ENCODE results near the gene SLC7A1. TPM values are rescaled to one million over a fixed set of nuclear protein-coding genes. Genes with fewer than 3 reads are reported as not detected.
"Not testable (repeated sequence)": the region's sequence is repeated elsewhere in the genome, so short reads cannot be mapped to it uniquely, and the experiment has no call there.

Gene SLC7A1
- total RNA-seq (10 to 100 TPM; 11.8 to 21.3 (median 15.9) TPM), polyA plus RNA-seq (10 to 100 TPM in 1 of 3 donors, 1 to 10 TPM in 2; 2.4 to 25.6 (median 3.5) TPM)

- Histone ChIP-seq H3K36me3 (no peaks in the 10 kb centered on the region), H3K4me1 (peaks cover 0 to 41% (median 12%) of the 10 kb centered on the region in 4 donors), H3K9me3 (no peaks in the 10 kb centered on the region), H3K4me3 (peak within 1 kb of the TSS; percentile 66 to 99 (median 75)), H3K27ac (peak within 1 kb of the TSS; percentile 90 to 96 (median 93)), H3K27me3 (no peaks in the 10 kb centered on the region)
- intact Hi-C loops (cut with DNase I): loop anchor here (1.0 to 10.0 kb wide), 7 partner anchors 87 to 1209 kb away; partner anchors contain the start of genes HMGB1 and UBL3
- 1% methylated on average over 98 of the region's 98 CpGs for WGBS, 2 donors
- peak; percentile 11 to 67 (median 46) for TF ChIP-seq POLR2AphosphoS5 (IDR thresholded peaks at IDR 0.05)
- TF ChIP-seq EP300 (IDR thresholded peaks at IDR 0.05): no peak
- TF ChIP-seq CTCF (IDR thresholded peaks at IDR 0.05): no peak
- TF ChIP-seq POLR2A (IDR thresholded peaks at IDR 0.05): no peak
- DNase-seq: peak; percentile 90
These were observed at the start of gene SLC7A1 for GRCh38 chr13:29595380-29596063. Gene SLC7A1 (minus strand): TSS chr13:29595688. CDS start chr13:29536188, 59,500 bp downstream.

GRCh38 chr13:29640665-29641064 lies 45.2 kb upstream of the SLC7A1 start:
- Histone ChIP-seq H3K4me1 (no peaks in the 10 kb centered on the region), H3K9me3 (no peaks in the 10 kb centered on the region), H3K36me3 (no peaks in the 10 kb centered on the region), H3K27me3 (no peaks in the 10 kb centered on the region), H3K4me3 (no peak overlapping the region), H3K27ac (no peak overlapping the region)
- DNase-seq: no peak
- 15 to 50% methylated on average over 4 of the region's 4 CpGs for WGBS, 2 donors
- intact Hi-C loops (cut with DNase I): no loop called here
- TF ChIP-seq CTCF (IDR thresholded peaks at IDR 0.05): no peak
- no peak for TF ChIP-seq POLR2A (IDR thresholded peaks at IDR 0.05)
- no peak for TF ChIP-seq EP300 (IDR thresholded peaks at IDR 0.05)
- no peak for TF ChIP-seq POLR2AphosphoS5 (IDR thresholded peaks at IDR 0.05)

- 87 to 89% methylated on average over 4 of the region's 4 CpGs for WGBS, 2 donors
- H3K36me3 ChIP-seq; H3K27ac ChIP-seq; H3K4me3 ChIP-seq; H3K27me3 ChIP-seq; DNase-seq; intact Hi-C loops (cut with DNase I); H3K9me3 ChIP-seq; H3K4me1 ChIP-seq: not testable (repeated sequence)
These were observed 41.3 kb upstream of the SLC7A1 start for GRCh38 chr13:29636831-29637230.

GRCh38 chr13:29624997-29625396 lies 29.5 kb upstream of the SLC7A1 start:
- WGBS, 2 donors: 88 to 96% methylated on average over 5 of the region's 5 CpGs
- Histone ChIP-seq H3K27ac (no peak overlapping the region), H3K9me3 (no peaks in the 10 kb centered on the region), H3K4me3 (no peak overlapping the region), H3K27me3 (no peaks in the 10 kb centered on the region), H3K36me3 (no peaks in the 10 kb centered on the region), H3K4me1 (no peaks in the 10 kb centered on the region)
- no peak for TF ChIP-seq EP300 (IDR thresholded peaks at IDR 0.05)
- TF ChIP-seq POLR2A (IDR thresholded peaks at IDR 0.05): no peak
- TF ChIP-seq CTCF (IDR thresholded peaks at IDR 0.05): no peak
- no peak for TF ChIP-seq POLR2AphosphoS5 (IDR thresholded peaks at IDR 0.05)
- intact Hi-C loops (cut with DNase I): no loop called here
- DNase-seq: no peak

GRCh38 chr13:29621841-29622240 lies 26.4 kb upstream of the SLC7A1 start:
- H3K27ac ChIP-seq: no peak overlapping the region
- H3K27me3 ChIP-seq: no peaks in the 10 kb centered on the region
- H3K9me3 ChIP-seq: no peaks in the 10 kb centered on the region
- WGBS, 2 donors: 96 to 97% methylated on average over 7 of the region's 7 CpGs
- H3K4me1 ChIP-seq: no peaks in the 10 kb centered on the region
- H3K4me3 ChIP-seq: no peak overlapping the region
- intact Hi-C loops (cut with DNase I): no loop called here
- TF ChIP-seq POLR2AphosphoS5 (IDR thresholded peaks at IDR 0.05) (no peak), POLR2A (IDR thresholded peaks at IDR 0.05) (no peak), EP300 (IDR thresholded peaks at IDR 0.05) (no peak)
- H3K36me3 ChIP-seq: no peaks in the 10 kb centered on the region
- DNase-seq: no peak

All from sigmoid colon (tissue), 7 donors.